Measurements from ENCODE around the gene STAP2.

Gene STAP2

DNA sequence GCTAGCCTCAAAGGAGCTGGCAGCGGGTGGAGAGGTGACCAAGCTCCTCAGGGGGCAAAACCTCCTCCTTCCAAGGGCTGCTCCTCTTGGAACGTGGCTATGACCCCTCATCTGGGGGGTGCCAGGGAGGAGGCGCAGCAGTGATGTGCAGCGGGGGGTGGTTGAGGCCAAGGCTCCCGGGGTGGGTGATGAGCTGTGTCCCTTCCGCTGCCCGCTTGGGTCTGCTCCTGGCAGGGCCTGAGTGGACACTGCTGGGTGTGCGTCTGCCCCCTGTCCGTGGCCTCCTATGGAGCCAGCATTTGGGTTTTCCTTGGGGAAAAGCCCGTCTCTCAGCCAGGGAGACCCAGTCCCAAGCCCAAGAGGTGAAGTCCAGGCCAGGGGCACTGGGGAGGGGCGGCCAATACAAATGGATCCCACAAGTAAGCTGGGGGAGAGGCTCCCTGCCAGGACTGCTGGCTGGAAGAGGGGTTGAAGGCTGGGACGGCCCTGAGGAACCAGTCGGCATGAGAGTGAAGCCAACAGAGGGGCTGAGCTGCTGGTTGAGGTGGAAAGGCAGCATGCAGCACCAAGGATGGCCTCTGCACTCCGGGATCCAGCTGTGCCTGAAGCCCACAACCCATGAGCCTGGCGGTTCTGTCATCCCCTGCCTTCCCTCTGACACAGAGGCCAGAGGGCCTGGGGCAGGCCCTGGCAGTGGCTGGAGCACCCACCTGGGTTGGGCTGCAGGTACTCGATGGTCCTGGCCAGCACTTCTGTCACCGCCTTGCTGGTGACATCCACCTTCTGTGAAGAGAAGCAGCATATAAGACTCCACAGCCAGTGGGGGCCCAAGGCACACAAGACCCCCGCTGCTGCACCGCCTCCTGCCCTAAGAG is 27.4 kb upstream of the STAP2 start:
- TF ChIP-seq, protein P1, sequence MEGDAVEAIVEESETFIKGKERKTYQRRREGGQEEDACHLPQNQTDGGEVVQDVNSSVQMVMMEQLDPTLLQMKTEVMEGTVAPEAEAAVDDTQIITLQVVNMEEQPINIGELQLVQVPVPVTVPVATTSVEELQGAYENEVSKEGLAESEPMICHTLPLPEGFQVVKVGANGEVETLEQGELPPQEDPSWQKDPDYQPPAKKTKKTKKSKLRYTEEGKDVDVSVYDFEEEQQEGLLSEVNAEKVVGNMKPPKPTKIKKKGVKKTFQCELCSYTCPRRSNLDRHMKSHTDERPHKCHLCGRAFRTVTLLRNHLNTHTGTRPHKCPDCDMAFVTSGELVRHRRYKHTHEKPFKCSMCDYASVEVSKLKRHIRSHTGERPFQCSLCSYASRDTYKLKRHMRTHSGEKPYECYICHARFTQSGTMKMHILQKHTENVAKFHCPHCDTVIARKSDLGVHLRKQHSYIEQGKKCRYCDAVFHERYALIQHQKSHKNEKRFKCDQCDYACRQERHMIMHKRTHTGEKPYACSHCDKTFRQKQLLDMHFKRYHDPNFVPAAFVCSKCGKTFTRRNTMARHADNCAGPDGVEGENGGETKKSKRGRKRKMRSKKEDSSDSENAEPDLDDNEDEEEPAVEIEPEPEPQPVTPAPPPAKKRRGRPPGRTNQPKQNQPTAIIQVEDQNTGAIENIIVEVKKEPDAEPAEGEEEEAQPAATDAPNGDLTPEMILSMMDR (IDR thresholded peaks at IDR 0.05; ENCODE audit: low read depth, low read length): no peak
- no peak overlapping the region for H3K4me3 ChIP-seq (ENCODE audit: low read depth, low read length)

DNA sequence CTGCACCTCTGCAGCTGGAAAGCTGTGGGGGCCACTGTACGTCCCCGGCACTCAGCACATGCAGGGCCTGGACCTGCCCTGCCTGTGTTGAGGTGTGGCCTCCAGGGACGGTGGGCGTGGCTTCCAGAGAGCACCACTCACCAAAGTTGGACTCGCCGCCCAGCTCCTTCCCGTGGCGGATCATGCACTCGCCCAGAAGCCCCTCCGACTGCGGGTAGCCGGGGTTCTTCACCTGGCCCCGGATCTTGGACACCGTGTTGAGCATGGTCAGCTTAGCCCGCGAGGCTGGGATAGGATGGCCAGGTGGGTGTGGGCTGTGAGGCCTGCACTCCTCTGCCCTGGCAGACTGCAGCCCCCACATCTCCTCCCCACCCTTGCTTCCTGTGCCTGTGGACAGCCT is 26.7 kb upstream of the STAP2 start:
- TF ChIP-seq, protein P1 (IDR thresholded peaks at IDR 0.05; ENCODE audit: low read depth, low read length): no peak
- in situ Hi-C loops (cut with HindIII; ENCODE audit: low sequenced_read_pairs): no loop called here
- DNase-seq (ENCODE audit: low read depth, low spot score): no peak
- no peak overlapping the region for H3K4me3 ChIP-seq (ENCODE audit: low read depth, low read length)

More for the DNA sequence above, 27.4 kb upstream of the STAP2 start:
- DNase-seq (ENCODE audit: low read depth, low spot score): no peak
- in situ Hi-C loops (cut with HindIII; ENCODE audit: low sequenced_read_pairs): no loop called here

DNA sequence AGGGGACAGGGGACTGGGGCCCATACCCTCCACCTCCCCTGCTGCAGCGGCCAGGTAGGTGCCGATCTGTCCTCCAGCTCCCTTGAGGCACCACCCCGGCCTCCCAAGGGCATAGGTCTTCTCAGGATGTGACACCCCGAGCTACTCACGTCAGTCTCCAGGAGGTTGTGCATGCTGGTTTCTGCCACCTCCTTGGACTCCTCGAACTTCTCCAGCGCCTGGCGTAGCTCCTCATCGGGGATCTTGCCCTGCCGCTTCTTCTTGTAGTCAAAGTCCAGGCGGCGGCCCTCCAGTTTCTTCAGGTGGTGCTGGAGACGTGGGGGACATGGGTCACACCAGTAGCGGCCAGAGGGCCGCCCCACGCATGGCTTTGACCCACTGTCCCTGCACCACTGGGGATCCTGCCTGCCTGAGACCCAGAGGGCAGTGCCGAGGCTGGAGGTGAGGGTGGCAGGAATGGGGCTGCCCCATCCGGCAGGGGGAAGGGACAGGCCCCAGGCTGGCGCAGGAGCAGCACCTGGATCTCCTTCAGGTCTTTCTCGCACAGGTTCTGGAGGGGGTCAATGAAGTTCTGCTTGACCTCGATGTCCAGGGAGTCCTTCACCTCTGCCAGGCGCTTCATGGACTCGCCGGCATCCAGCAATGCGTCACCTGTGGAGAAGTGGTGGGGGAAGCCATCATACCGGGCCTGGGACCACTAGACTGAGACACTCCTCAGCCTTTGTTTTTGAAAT is 25.1 kb upstream of the STAP2 start:
- DNase-seq (ENCODE audit: low read depth, low spot score): no peak
- in situ Hi-C loops (cut with HindIII; ENCODE audit: low sequenced_read_pairs): no loop called here
- TF ChIP-seq, protein P1 (IDR thresholded peaks at IDR 0.05; ENCODE audit: low read depth, low read length): no peak
- no peak overlapping the region for H3K4me3 ChIP-seq (ENCODE audit: low read depth, low read length)

DNA sequence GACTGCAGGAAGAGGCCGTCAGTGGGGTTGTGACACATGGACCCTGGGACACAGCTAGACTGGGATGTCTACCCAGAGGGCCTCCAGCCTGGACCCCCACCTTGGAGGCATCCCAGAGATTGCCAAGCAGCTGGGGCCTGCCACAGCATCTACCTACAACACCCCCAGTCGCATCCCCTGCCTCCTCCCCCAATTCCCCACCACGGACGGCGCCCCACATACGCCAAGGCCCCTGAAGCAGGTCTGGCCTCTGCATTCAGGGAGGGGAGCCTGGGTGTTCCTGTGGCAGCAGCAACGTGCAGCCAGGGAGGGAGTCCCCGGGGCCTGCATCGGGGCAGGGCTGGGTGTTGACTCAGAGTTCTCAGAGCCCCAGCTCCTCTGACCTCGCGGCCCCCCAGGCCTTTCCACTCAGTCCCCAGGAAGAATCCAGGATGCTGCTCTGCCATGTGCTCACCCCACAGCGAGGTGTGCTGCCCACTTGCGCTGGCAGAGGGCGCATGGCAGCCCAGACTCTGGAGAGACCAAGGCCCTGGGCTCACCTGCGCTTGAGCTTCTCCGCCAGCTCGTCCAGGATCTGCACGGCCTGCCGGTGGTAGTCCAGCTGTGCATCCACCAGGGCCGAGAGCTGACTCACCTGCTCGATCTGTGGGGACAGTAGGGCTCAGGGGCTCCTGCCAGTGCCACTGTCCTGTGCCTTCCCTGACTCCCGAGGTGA is 24.4 kb upstream of the STAP2 start:
- DNase-seq (ENCODE audit: low read depth, low spot score): no peak
- TF ChIP-seq, protein P1 (IDR thresholded peaks at IDR 0.05; ENCODE audit: low read depth, low read length): peak; percentile 44
- in situ Hi-C loops (cut with HindIII; ENCODE audit: low sequenced_read_pairs): no loop called here
- H3K4me3 ChIP-seq (ENCODE audit: low read depth, low read length): no peak overlapping the region

DNA sequence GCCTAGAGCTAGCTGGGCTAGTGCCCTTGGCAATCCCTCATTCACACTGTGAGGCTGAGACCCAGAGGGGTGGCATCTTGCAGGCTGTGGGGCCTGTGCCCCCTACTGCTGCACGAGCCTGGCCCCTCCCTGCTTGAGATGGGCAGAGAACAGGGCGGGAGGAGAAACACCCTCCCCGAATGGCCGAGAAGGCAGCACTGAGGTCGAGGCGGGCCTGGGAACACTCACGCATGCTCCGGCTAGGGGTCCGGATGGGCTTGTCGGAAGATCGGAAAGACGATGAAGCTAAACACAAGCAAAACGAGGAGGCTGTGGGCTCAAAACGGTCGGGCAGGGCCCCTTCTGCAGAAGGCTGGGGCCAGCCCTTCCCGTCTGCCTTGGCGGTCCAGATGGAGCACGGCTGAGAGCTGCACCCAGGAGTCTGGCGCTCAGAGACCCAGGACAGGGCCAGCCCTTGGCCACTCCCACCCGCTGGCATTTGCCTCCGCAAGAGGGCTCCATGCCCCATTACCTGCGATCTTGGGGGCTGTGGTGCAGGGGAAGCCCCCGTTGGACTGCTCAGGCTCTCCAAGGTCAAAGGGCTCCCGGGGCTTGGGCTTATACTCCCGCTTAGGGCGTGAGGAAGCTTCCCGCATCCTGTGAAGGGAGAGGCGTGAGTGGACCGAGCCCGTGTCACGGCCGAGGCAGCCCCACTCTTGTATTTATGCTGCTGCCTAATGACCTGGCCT is 23.6 kb upstream of the STAP2 start:
- in situ Hi-C loops (cut with HindIII; ENCODE audit: low sequenced_read_pairs): no loop called here
- no peak for DNase-seq (ENCODE audit: low read depth, low spot score)
- TF ChIP-seq, protein P1 (IDR thresholded peaks at IDR 0.05; ENCODE audit: low read depth, low read length): no peak
- no peak overlapping the region for H3K4me3 ChIP-seq (ENCODE audit: low read depth, low read length)
